ENCODE data around the gene FAM193B. TPM values are rescaled to one million over a fixed set of nuclear protein-coding genes. Genes with fewer than 3 reads are reported as not detected.

FAM193B gene
- polyA plus RNA-seq, 2 of the 4 experiments (the other 2 are of a cell fraction), result 19.4 to 28.9 TPM

- Histone ChIP-seq H3K4me2 (no peak overlapping the region), H3K9me3 (no peaks in the 10 kb centered on the region), H3K27ac (peak overlapping the region in 1 of 2 experiments; percentile 69; a peak in 2 of 6 replicates), H3K4me3 (no peak overlapping the region), H3K4me1 (peaks cover 21% of the 10 kb centered on the region; the same call in 2 of the 3 replicates)
- 84% methylated on average over 14 of the region's 14 CpGs for WGBS (ENCODE audit: missing lambda C conversion rate)
- ChIA-PET CTCF (interaction anchor here (1.0 to 19.7 kb wide), 4 partner anchors 12 to 76 kb away, joined by 4 to 241 read pairs (median 124); no protein-coding TSS in a partner anchor), POLR2A (no interaction called here)
- FAIRE-seq (no peak), DNase-seq (ENCODE audit: low read depth in 1 of 2, low spot score in 1 of 2) (no peak), ATAC-seq (no peak)
- TF ChIP-seq JUN (IDR thresholded peaks at IDR 0.05) (0 out of 5 replicates have a peak, but pooled peaks of 1 of the 2 experiments have one; percentile 0), CTCF (IDR thresholded peaks at IDR 0.05) (no peak)
These were observed 74.6 kb downstream of the FAM193B start for GRCh38 chr5:177479774-177480173.

- Histone ChIP-seq H3K4me2 (no peak overlapping the region), H3K4me3 (no peak overlapping the region), H3K4me1 (peaks cover 22% of the 10 kb centered on the region; the same call in 2 of the 3 replicates), H3K27ac (peak overlapping the region; percentile 22 to 69; a peak in 4 of 6 replicates), H3K9me3 (no peaks in the 10 kb centered on the region)
- WGBS (ENCODE audit: missing lambda C conversion rate), result 81% methylated on average over 18 of the region's 18 CpGs
- ChIA-PET POLR2A (interaction anchor here (0.6 to 1.2 kb wide), 2 partner anchors 16 to 18 kb away, joined by 3 to 4 read pairs; partner anchors contain the start of gene PDLIM7), CTCF (interaction anchor here (0.6 to 19.7 kb wide), 8 partner anchors 10 to 817 kb away, joined by 3 to 241 read pairs (median 7); partner anchors contain the start of gene PDLIM7)
- no peak for TF ChIP-seq EHMT2 (IDR thresholded peaks at IDR 0.05; ENCODE audit: low read depth)
- TF ChIP-seq JUN (IDR thresholded peaks at IDR 0.05), result 0 out of 5 replicates have a peak, but pooled peaks of 1 of the 2 experiments have one; percentile 18
- FAIRE-seq (no peak), DNase-seq (ENCODE audit: low read depth in 1 of 2, low spot score in 1 of 2) (no peak), ATAC-seq (no peak; a peak in 1 of 6 replicates)
These were observed 75.4 kb downstream of the FAM193B start for GRCh38 chr5:177478711-177479646.

GRCh38 chr5:177477701-177478477 lies 76.5 kb downstream of the FAM193B start:
- CTCF ChIA-PET, result interaction anchor here (1.2 to 19.7 kb wide), 8 partner anchors 9 to 87 kb away, joined by 3 to 241 read pairs (median 7); partner anchors contain the start of gene PDLIM7
- 87% methylated on average over 13 of the region's 13 CpGs for WGBS (ENCODE audit: missing lambda C conversion rate)
- H3K4me1 ChIP-seq, result peaks cover 25% of the 10 kb centered on the region; the same call in 2 of the 3 replicates

GRCh38 chr5:177476531-177477233 lies 77.7 kb downstream of the FAM193B start:
- Histone ChIP-seq H3K4me3 (no peak overlapping the region), H3K27ac (no peak overlapping the region), H3K4me1 (peaks cover 32% of the 10 kb centered on the region), H3K9me3 (no peaks in the 10 kb centered on the region), H3K4me2 (no peak overlapping the region)
- 96% methylated on average over 18 of the region's 18 CpGs for WGBS (ENCODE audit: missing lambda C conversion rate)
- ChIA-PET CTCF (interaction anchor here (1.4 to 19.7 kb wide), 7 partner anchors 8 to 82 kb away, joined by 3 to 241 read pairs (median 7); no protein-coding TSS in a partner anchor), POLR2A (interaction anchor here (0.9 kb wide), 1 partner anchor 21 kb away, joined by 4 read pairs; the partner anchor contains the start of gene PDLIM7)
- no peak for TF ChIP-seq E2F6 (IDR thresholded peaks at IDR 0.05; ENCODE audit: borderline replicate concordance, low read depth)
- no peak for TF ChIP-seq RAD21 (conservative IDR thresholded peaks at IDR 0.05 in 1 of 2, IDR thresholded peaks at IDR 0.05 in 1 of 2)
- TF ChIP-seq SREBF2 (IDR thresholded peaks at IDR 0.05), result no peak
- TF ChIP-seq RNF2 (IDR thresholded peaks at IDR 0.05; ENCODE audit: borderline replicate concordance, low read depth), result no peak
- TF ChIP-seq KDM5A (IDR thresholded peaks at IDR 0.05), result no peak
- no peak for TF ChIP-seq PBX3 (IDR thresholded peaks at IDR 0.05)
- no peak for TF ChIP-seq JUNB (IDR thresholded peaks at IDR 0.05)
- no peak for TF ChIP-seq BHLHE40 (IDR thresholded peaks at IDR 0.05; ENCODE audit: low read depth, low read length)
- no peak for TF ChIP-seq KDM1A (IDR thresholded peaks at IDR 0.05; ENCODE audit: low read depth)
- no peak for TF ChIP-seq MYC (IDR thresholded peaks at IDR 0.05; ENCODE audit: borderline replicate concordance, low read length)
- TF ChIP-seq CEBPB (IDR thresholded peaks at IDR 0.05), result no peak
- ATAC-seq (no peak), FAIRE-seq (no peak), DNase-seq (ENCODE audit: low read depth in 1 of 2, low spot score in 1 of 2) (no peak)

More at GRCh38 chr5:177477701-177478477, 76.5 kb downstream of the FAM193B start:
- Histone ChIP-seq H3K4me2 (no peak overlapping the region), H3K4me3 (no peak overlapping the region), H3K27ac (peak overlapping the region in 1 of 2 experiments; percentile 31; a peak in 2 of 6 replicates), H3K9me3 (no peaks in the 10 kb centered on the region)
- no peak for FAIRE-seq
- POLR2A ChIA-PET, result interaction anchor here (0.6 to 1.2 kb wide), 2 partner anchors 17 to 19 kb away, joined by 3 to 4 read pairs; partner anchors contain the start of gene PDLIM7
- DNase-seq (ENCODE audit: low read depth in 1 of 2, low spot score in 1 of 2), result no peak
- TF ChIP-seq POLR2AphosphoS2 (conservative IDR thresholded peaks at IDR 0.05; ENCODE audit: low read length) (peak; percentile 62; the same call in 1 of the 2 replicates), KDM1A (IDR thresholded peaks at IDR 0.05; ENCODE audit: low read depth) (no peak), NFE2L2 (conservative IDR thresholded peaks at IDR 0.05; ENCODE audit: low read length) (no peak), ZSCAN20 (CRISPR knock-in tag; IDR thresholded peaks at IDR 0.05) (no peak)
- ATAC-seq, result peak in 1 of 2 experiments; percentile 2; a peak in 2 of 6 replicates

All from A549 (cell line).